ENCODE data around the gene INPP5A.

- no peak for TF ChIP-seq CTCF (IDR thresholded peaks at IDR 0.05; ENCODE audit: poor library complexity)
- no peak for TF ChIP-seq EZH2 (IDR thresholded peaks at IDR 0.05; ENCODE audit: borderline replicate concordance)
These were observed 42.5 kb upstream of the INPP5A start for GRCh38 chr10:132494866-132495630.
